SK-N-MC (cell line): ENCODE data around the gene JMJD7.
"Not testable (repeated sequence)": the region's sequence is repeated elsewhere in the genome, so short reads cannot be mapped to it uniquely, and the experiment has no call there.

Experiments
- DNase-seq: peaks from one replicate; pipeline ENCODE4 v3.0.0-alpha.2; 2011; ENCODE audit warnings: low read depth, low spot score
- H3K27ac ChIP-seq: fragments of 200-600 bp; sonication (generic); 2 replicates; pipeline ENCODE4 v1.5.1; 2016; ENCODE audit warnings: mixed run types
- H3K36me3 ChIP-seq: fragments of 200-600 bp; sonication (generic); 2 replicates; pipeline ENCODE4 v1.6.1; 2017; ENCODE audit warnings: antibody characterized with exemption, low read length, mixed read lengths; ENCODE audit not compliant: insufficient read depth
- H3K4me3 ChIP-seq: fragments of 200-600 bp; sonication (generic); 2 replicates; pipeline ENCODE4 v1.5.1; 2016
- H3K9ac ChIP-seq: fragments of 200-600 bp; sonication (generic); 2 replicates; pipeline ENCODE4 v1.8.0; 2017; ENCODE audit warnings: mixed run types, mixed read lengths; ENCODE audit not compliant: insufficient read length
- H3K9me3 ChIP-seq: fragments of 200-600 bp; sonication (generic); 2 replicates; pipeline ENCODE4 v1.6.1; 2017; ENCODE audit warnings: low read depth, mild to moderate bottlenecking, antibody characterized with exemption, low read length, moderate library complexity, mixed read lengths
- EZH2 ChIP-seq: fragments of 200-600 bp; sonication (generic); IDR thresholded peaks from one replicate; pipeline ENCODE4 v1.6.1; 2017; ENCODE audit warnings: antibody characterized with exemption
- FOXP2 ChIP-seq: optimal IDR thresholded peaks from 2 replicates; pipeline ENCODE3; 2011; ENCODE audit warnings: mild to moderate bottlenecking, moderate library complexity; ENCODE audit not compliant: insufficient read depth; ENCODE audit errors: extremely low read length, control extremely low read depth
- POLR2AphosphoS5 ChIP-seq: IDR thresholded peaks from 2 replicates; pipeline ENCODE4 v1.6.1; 2012; ENCODE audit warnings: mild to moderate bottlenecking, low read depth, low read length, borderline replicate concordance

Gene JMJD7

GRCh38 chr15:41824062-41824745 is 3.7 kb upstream of the JMJD7 start:
- TF ChIP-seq FOXP2 = no peak
- TF ChIP-seq EZH2 = no peak
- TF ChIP-seq POLR2AphosphoS5 = no peak
- Histone ChIP-seq H3K36me3 (no peaks in the 10 kb centered on the region; the same call in 1 of the 2 replicates), H3K9me3 (no peaks in the 10 kb centered on the region), H3K27ac (no peak overlapping the region), H3K4me3 (no peak overlapping the region), H3K9ac (no peak overlapping the region)
- DNase-seq = no peak

- TF ChIP-seq FOXP2 (no peak), POLR2AphosphoS5 (no peak), EZH2 (no peak)
- no peak overlapping the region for H3K27ac ChIP-seq
- DNase-seq = no peak
- no peak overlapping the region for H3K4me3 ChIP-seq
- no peaks in the 10 kb centered on the region for H3K9me3 ChIP-seq
- no peaks in the 10 kb centered on the region; the same call in 1 of the 2 replicates for H3K36me3 ChIP-seq
- no peak overlapping the region for H3K9ac ChIP-seq
Observed at GRCh38 chr15:41825145-41825544, 2.7 kb upstream of the JMJD7 start.

GRCh38 chr15:41825572-41826535 is 2.0 kb upstream of the JMJD7 start:
- Histone ChIP-seq H3K36me3 (no peaks in the 10 kb centered on the region; the same call in 1 of the 2 replicates), H3K9me3 (no peaks in the 10 kb centered on the region), H3K4me3 (no peak overlapping the region), H3K27ac (no peak overlapping the region), H3K9ac (no peak overlapping the region)
- no peak for TF ChIP-seq FOXP2
- no peak for TF ChIP-seq EZH2
- TF ChIP-seq POLR2AphosphoS5 = no peak
- no peak for DNase-seq

GRCh38 chr15:41827290-41827879 is 507 bp upstream of the JMJD7 start:
- no peak overlapping the region for H3K27ac ChIP-seq
- H3K9ac ChIP-seq = peak overlapping the region; percentile 51
- no peaks in the 10 kb centered on the region; the same call in 1 of the 2 replicates for H3K36me3 ChIP-seq
- TF ChIP-seq EZH2 (no peak), POLR2AphosphoS5 (no peak), FOXP2 (no peak)
- DNase-seq = no peak
- H3K4me3 ChIP-seq = peak overlapping the region; percentile 88
- no peaks in the 10 kb centered on the region for H3K9me3 ChIP-seq

GRCh38 chr15:41828807-41829141 is 882 bp downstream of the JMJD7 start:
- H3K9ac ChIP-seq = peak overlapping the region; percentile 81

GRCh38 chr15:41829959-41830646 is 2.2 kb downstream of the JMJD7 start:
- no peaks in the 10 kb centered on the region for H3K36me3 ChIP-seq
- DNase-seq = no peak
- no peaks in the 10 kb centered on the region for H3K9me3 ChIP-seq
- no peak overlapping the region for H3K27ac ChIP-seq
- H3K9ac ChIP-seq = no peak overlapping the region
- TF ChIP-seq EZH2 = no peak
- TF ChIP-seq FOXP2 = no peak
- TF ChIP-seq POLR2AphosphoS5 = no peak
- H3K4me3 ChIP-seq = no peak overlapping the region

More at GRCh38 chr15:41828807-41829141, 882 bp downstream of the JMJD7 start:
- H3K9me3 ChIP-seq = no peaks in the 10 kb centered on the region
- TF ChIP-seq FOXP2 (no peak), EZH2 (no peak), POLR2AphosphoS5 (no peak)
- H3K36me3 ChIP-seq = no peaks in the 10 kb centered on the region
- DNase-seq = no peak
- no peak overlapping the region for H3K27ac ChIP-seq
- peak overlapping the region; percentile 88 for H3K4me3 ChIP-seq

- H3K4me3 ChIP-seq, DNase-seq, H3K9ac ChIP-seq, H3K27ac ChIP-seq, H3K36me3 ChIP-seq, H3K9me3 ChIP-seq: not testable (repeated sequence)
Observed at GRCh38 chr15:41831291-41831690, 3.4 kb downstream of the JMJD7 start.

GRCh38 chr15:41832208-41832607 is 4.3 kb downstream of the JMJD7 start:
- Histone ChIP-seq H3K9me3 (no peaks in the 10 kb centered on the region), H3K36me3 (no peaks in the 10 kb centered on the region), H3K27ac (no peak overlapping the region), H3K4me3 (no peak overlapping the region), H3K9ac (no peak overlapping the region)
- DNase-seq = no peak
- TF ChIP-seq POLR2AphosphoS5 (no peak), FOXP2 (no peak), EZH2 (no peak)
